ENCODE data around the gene CAMTA1. TPM values are rescaled to one million over a fixed set of nuclear protein-coding genes. Genes with fewer than 3 reads are reported as not detected.

Gene CAMTA1
- total RNA-seq, 1 donor from 2014 or later = 62.9 TPM

GRCh38 chr1:7247791-7248548 is 462.7 kb downstream of the CAMTA1 start:
- Histone ChIP-seq H3K27me3 (no peaks in the 10 kb centered on the region), H3K9me3 (no peaks in the 10 kb centered on the region), H3K4me3 (no peak overlapping the region), H3K27ac (no peak overlapping the region), H3K36me3 (no peaks in the 10 kb centered on the region), H3K4me1 (no peaks in the 10 kb centered on the region)
- no peak for TF ChIP-seq POLR2AphosphoS5 (IDR thresholded peaks at IDR 0.05; ENCODE audit: insufficient read depth in 1 of 2, low read depth in 1 of 2)
- no peak for TF ChIP-seq POLR2A (IDR thresholded peaks at IDR 0.05)
- no peak for TF ChIP-seq CTCF (IDR thresholded peaks at IDR 0.05)
- intact Hi-C loops (cut with DNase I) = no loop called here
- DNase-seq (ENCODE audit: extremely low spot score in 2 of 2) = peak; percentile 27 to 58

GRCh38 chr1:7248549-7249199 is 463.4 kb downstream of the CAMTA1 start:
- no peaks in the 10 kb centered on the region for H3K9me3 ChIP-seq
- no peaks in the 10 kb centered on the region for H3K27me3 ChIP-seq
- intact Hi-C loops (cut with DNase I) = no loop called here
- no peak overlapping the region for H3K27ac ChIP-seq
- H3K4me1 ChIP-seq = no peaks in the 10 kb centered on the region
- no peak overlapping the region for H3K4me3 ChIP-seq
- no peaks in the 10 kb centered on the region for H3K36me3 ChIP-seq
- TF ChIP-seq POLR2A (IDR thresholded peaks at IDR 0.05) (no peak), CTCF (IDR thresholded peaks at IDR 0.05) (no peak), POLR2AphosphoS5 (IDR thresholded peaks at IDR 0.05; ENCODE audit: insufficient read depth in 1 of 2, low read depth in 1 of 2) (no peak)
- peak; percentile 29 to 61 for DNase-seq (ENCODE audit: extremely low spot score in 2 of 2)

GRCh38 chr1:7249516-7249915 is 464.3 kb downstream of the CAMTA1 start:
- TF ChIP-seq POLR2AphosphoS5 (IDR thresholded peaks at IDR 0.05; ENCODE audit: insufficient read depth in 1 of 2, low read depth in 1 of 2) = no peak
- no peak for TF ChIP-seq POLR2A (IDR thresholded peaks at IDR 0.05)
- no peak for TF ChIP-seq CTCF (IDR thresholded peaks at IDR 0.05)
- no peak overlapping the region for H3K4me3 ChIP-seq
- H3K27ac ChIP-seq = no peak overlapping the region
- H3K36me3 ChIP-seq = no peaks in the 10 kb centered on the region
- DNase-seq (ENCODE audit: extremely low spot score in 2 of 2) = no peak
- H3K9me3 ChIP-seq = no peaks in the 10 kb centered on the region
- no peaks in the 10 kb centered on the region for H3K27me3 ChIP-seq
- intact Hi-C loops (cut with DNase I) = no loop called here
- H3K4me1 ChIP-seq = no peaks in the 10 kb centered on the region

GRCh38 chr1:7250176-7250575 is 464.9 kb downstream of the CAMTA1 start:
- no peaks in the 10 kb centered on the region for H3K36me3 ChIP-seq
- H3K4me3 ChIP-seq = no peak overlapping the region
- no peaks in the 10 kb centered on the region for H3K27me3 ChIP-seq
- H3K27ac ChIP-seq = no peak overlapping the region
- peak; percentile 28 to 34 for DNase-seq (ENCODE audit: extremely low spot score in 2 of 2)
- H3K9me3 ChIP-seq = no peaks in the 10 kb centered on the region
- H3K4me1 ChIP-seq = no peaks in the 10 kb centered on the region
- intact Hi-C loops (cut with DNase I) = no loop called here
- TF ChIP-seq CTCF (IDR thresholded peaks at IDR 0.05) (no peak), POLR2A (IDR thresholded peaks at IDR 0.05) (no peak), POLR2AphosphoS5 (IDR thresholded peaks at IDR 0.05; ENCODE audit: insufficient read depth in 1 of 2, low read depth in 1 of 2) (no peak)
